Measurements from ENCODE around the gene ASB13.

GRCh38 chr10:5644930-5645329 lies 21.5 kb downstream of the ASB13 start:
- TF ChIP-seq CTCF (IDR thresholded peaks at IDR 0.05) (no peak), POLR2AphosphoS5 (IDR thresholded peaks at IDR 0.05; ENCODE audit: low read depth, low read length) (no peak), TCF7L2 (IDR thresholded peaks at IDR 0.05; ENCODE audit: low read depth, low read length) (no peak), REST (IDR thresholded peaks at IDR 0.05; ENCODE audit: insufficient read depth in 1 of 2, low read depth in 2 of 2, low read length in 1 of 2) (no peak)
